ENCODE data around the gene GADD45A.

- TF ChIP-seq CTCF (IDR thresholded peaks at IDR 0.05), result no peak
- no peak for TF ChIP-seq ZFX (IDR thresholded peaks at IDR 0.05; ENCODE audit: borderline replicate concordance)
These were observed 51.7 kb downstream of the GADD45A start for GRCh38 chr1:67736750-67737149.
